GM23338 (cell line): ENCODE results near the gene CLDN9. TPM values are rescaled to one million over a fixed set of nuclear protein-coding genes. Genes with fewer than 3 reads are reported as not detected.

Experiments
- ATAC-seq: fragments of 200-7000 bp; cut with Tn5 transposase; 3 replicates; pipeline ENCODE4 v1.9.1; 2020
- DNase-seq: peaks from one replicate; pipeline ENCODE4 v3.0.0-alpha.2; 2015; ENCODE audit warnings: low spot score
- H2AFZ ChIP-seq: fragments of 200-600 bp; sonication (generic); 2 replicates; pipeline ENCODE4 v1.8.0; 2016; ENCODE audit warnings: antibody characterized with exemption, mild to moderate bottlenecking, moderate library complexity
- H3F3A ChIP-seq: fragments of 200-600 bp; sonication (generic); replicated peaks from 2 replicates; pipeline ENCODE4 v1.8.0; 2017; ENCODE audit warnings: antibody characterized with exemption, mixed run types, low read depth
- H3K27ac ChIP-seq: fragments of 200-600 bp; sonication (generic); 2 replicates; pipeline ENCODE4 v1.6.1; 2016; ENCODE audit warnings: low read depth
- H3K27me3 ChIP-seq: fragments of 200-600 bp; sonication (generic); 2 replicates; pipeline ENCODE4 v1.8.0; 2016; ENCODE audit warnings: mild to moderate bottlenecking, mixed run types, moderate library complexity; ENCODE audit not compliant: insufficient read depth
- H3K36me3 ChIP-seq: fragments of 200-600 bp; sonication (generic); 2 replicates; pipeline ENCODE4 v1.8.0; 2016; ENCODE audit warnings: mild to moderate bottlenecking; ENCODE audit not compliant: insufficient read depth
- H3K4me1 ChIP-seq: fragments of 200-600 bp; sonication (generic); 2 replicates; pipeline ENCODE4 v1.8.0; 2016; ENCODE audit warnings: mild to moderate bottlenecking, moderate library complexity; ENCODE audit not compliant: insufficient read depth
- H3K4me2 ChIP-seq: fragments of 200-600 bp; sonication (generic); 2 replicates; pipeline ENCODE4 v1.7.1; 2017; ENCODE audit warnings: mixed run types
- H3K4me3 ChIP-seq: fragments of 200-600 bp; sonication (generic); 2 replicates; pipeline ENCODE4 v1.6.1; 2016; ENCODE audit warnings: mixed run types
- H3K79me2 ChIP-seq: fragments of 200-600 bp; sonication (generic); replicated peaks from 2 replicates; pipeline ENCODE4 v1.8.0; 2017; ENCODE audit warnings: mild to moderate bottlenecking; ENCODE audit not compliant: insufficient read depth
- H3K9me2 ChIP-seq: fragments of 200-600 bp; sonication (generic); 2 replicates; pipeline ENCODE4 v1.8.0; 2017; ENCODE audit not compliant: insufficient read depth
- H4K20me1 ChIP-seq: fragments of 200-600 bp; sonication (generic); replicated peaks from 2 replicates; pipeline ENCODE4 v1.8.0; 2017; ENCODE audit warnings: mild to moderate bottlenecking; ENCODE audit not compliant: insufficient read depth
- H3K27ac Mint-ChIP-seq: 2 replicates; pipeline ENCODE4 v1.8.0; 2020; ENCODE audit warnings: inconsistent platforms, mild to moderate bottlenecking, moderate library complexity, mixed read lengths
- H3K27me3 Mint-ChIP-seq: 3 replicates; pipeline ENCODE4 v1.8.0; 2022; ENCODE audit warnings: low read depth, mild to moderate bottlenecking, moderate library complexity, mixed read lengths, inconsistent platforms; ENCODE audit not compliant: insufficient read depth, poor library complexity
- H3K36me3 Mint-ChIP-seq: 3 replicates; pipeline ENCODE4 v1.8.0; 2021; ENCODE audit warnings: low read depth, mild to moderate bottlenecking, inconsistent platforms, moderate library complexity, mixed read lengths
- H3K4me1 Mint-ChIP-seq: 3 replicates; pipeline ENCODE4 v1.8.0; 2020; ENCODE audit warnings: mild to moderate bottlenecking, inconsistent platforms, mixed read lengths
- H3K4me3 Mint-ChIP-seq: 3 replicates; pipeline ENCODE4 v1.8.0; 2021; ENCODE audit warnings: moderate library complexity, mild to moderate bottlenecking, inconsistent platforms, mixed read lengths
- H3K9me3 Mint-ChIP-seq: 3 replicates; pipeline ENCODE4 v1.8.0; 2020; ENCODE audit warnings: moderate library complexity, mild to moderate bottlenecking, inconsistent platforms, mixed read lengths
- CREB1 ChIP-seq: fragments of 250-450 bp; sonication (Bioruptor Pico); IDR thresholded peaks from 2 replicates; pipeline ENCODE4 v1.5.0; 2020; ENCODE audit warnings: low read depth, mild to moderate bottlenecking, moderate library complexity
- EZH2 ChIP-seq: fragments of 200-600 bp; sonication (generic); IDR thresholded peaks from one replicate; pipeline ENCODE4 v1.8.0; 2017; ENCODE audit warnings: antibody characterized with exemption, mild to moderate bottlenecking, low read depth; ENCODE audit not compliant: unreplicated experiment
- EZH2phosphoT487 ChIP-seq: fragments of 200-600 bp; sonication (generic); IDR thresholded peaks from one replicate; pipeline ENCODE4 v1.8.1; 2018; ENCODE audit warnings: antibody characterized with exemption; ENCODE audit not compliant: unreplicated experiment
- JUNB ChIP-seq: IDR thresholded peaks from one replicate; pipeline ENCODE4 v1.6.1; 2016; ENCODE audit warnings: antibody characterized with exemption; ENCODE audit not compliant: unreplicated experiment
- NANOG ChIP-seq: IDR thresholded peaks from 2 replicates; pipeline ENCODE4 v1.6.1; 2016; ENCODE audit warnings: antibody characterized with exemption, borderline replicate concordance
- POLR2AphosphoS5 ChIP-seq: IDR thresholded peaks from 2 replicates; pipeline ENCODE4 v1.6.1; 2016; ENCODE audit warnings: antibody characterized with exemption, low read depth
- STAT1 ChIP-seq: IDR thresholded peaks from one replicate; pipeline ENCODE4 v1.6.1; 2016; ENCODE audit warnings: antibody characterized with exemption; ENCODE audit not compliant: unreplicated experiment
- ZNF114 ChIP-seq: fragments of 250-450 bp; sonication (Bioruptor Pico); IDR thresholded peaks from 2 replicates; pipeline ENCODE4 v1.5.0; 2020; ENCODE audit warnings: mild to moderate bottlenecking, moderate library complexity
- ZNF331 ChIP-seq: fragments of 250-450 bp; sonication (Bioruptor Pico); IDR thresholded peaks from 2 replicates; pipeline ENCODE4 v1.5.0; 2020; ENCODE audit warnings: low read depth, mild to moderate bottlenecking, moderate library complexity
- polyA plus RNA-seq: library from polyadenylated mRNA; unstranded; fragments of >200 nt; fragmentation: Nextera tagmentation; extraction: Ambion mirVana; gene quantifications from 2 replicates; pipeline ENCODE4 v1.2.1, GENCODE V29; 2016
- total RNA-seq: library from RNA; depleted of rRNA; stranded (reverse); fragments of >200 nt; shearing (Covaris generic); gene quantifications from 2 replicates; pipeline ENCODE4 v1.2.3, GENCODE V29; 2014
- TF ChIP-seq, protein P1 (sequence below): fragments of 250-450 bp; sonication (Bioruptor Pico); IDR thresholded peaks from 2 replicates; pipeline ENCODE4 v1.5.0; 2020; ENCODE audit warnings: mild to moderate bottlenecking, moderate library complexity
- TF ChIP-seq, protein P2 (sequence below), 2 experiments: fragments of 200-600 bp in 1 of 2; sonication (generic) in 1 of 2; conservative IDR thresholded peaks; 2 replicates each; pipeline versions ENCODE4 v1.5.1 to v1.6.1; 2016 to 2017; ENCODE audit warnings: antibody characterized with exemption in 2 of 2, low read depth in 2 of 2, mild to moderate bottlenecking in 2 of 2, moderate library complexity in 1 of 2
- TF ChIP-seq, protein P3 (sequence below): IDR thresholded peaks from one replicate; pipeline ENCODE4 v1.6.1; 2018; ENCODE audit warnings: antibody characterized with exemption; ENCODE audit not compliant: unreplicated experiment
- TF ChIP-seq, protein P4 (sequence below): IDR thresholded peaks from 2 replicates; pipeline ENCODE4 v1.6.1; 2016; ENCODE audit warnings: antibody characterized with exemption

The CLDN9 gene
- total and polyA plus RNA-seq, 2 experiments from 2014 or later = 1.8 to 3.0 TPM

DNA sequence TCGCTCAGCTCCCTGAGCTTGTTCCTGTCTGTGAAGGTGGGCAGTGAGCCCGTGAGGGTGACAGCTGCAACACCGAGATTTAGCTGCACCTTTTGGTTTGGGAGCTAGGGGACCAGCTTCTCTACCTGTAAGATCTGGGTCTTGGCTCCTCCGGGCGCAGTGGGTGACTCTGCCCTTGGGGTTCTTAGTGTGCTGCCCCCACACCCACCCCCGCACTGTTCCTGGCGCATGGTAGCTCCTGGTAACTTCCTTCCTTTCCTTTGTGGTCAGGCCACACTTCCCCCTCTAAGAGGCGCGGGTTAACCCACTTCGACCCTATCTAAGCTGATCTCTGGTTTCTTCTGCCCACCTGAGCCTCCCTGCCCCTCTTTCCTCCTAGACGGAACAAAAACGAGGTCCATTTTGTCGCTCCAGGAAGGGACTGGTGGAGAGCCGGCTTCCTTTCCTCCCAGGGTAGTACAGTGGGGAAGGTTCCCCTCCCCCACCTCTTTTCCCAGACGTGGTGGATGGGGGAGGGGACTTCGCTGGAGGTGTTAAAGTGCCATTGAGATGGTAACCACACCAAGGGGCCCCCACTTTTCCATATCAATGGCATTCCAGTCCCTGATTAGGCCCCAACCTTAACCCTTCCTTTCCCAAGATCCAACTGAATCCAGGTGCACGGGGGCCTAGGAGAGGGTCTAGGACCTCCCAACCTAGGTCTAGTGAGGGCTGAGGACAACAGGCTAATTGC is 4.6 kb upstream of the CLDN9 start:
- H3K4me3 ChIP-seq = peak overlapping the region; percentile 55
- no peaks in the 10 kb centered on the region for H4K20me1 ChIP-seq
- H2AFZ ChIP-seq = no peak overlapping the region
- H3K36me3 ChIP-seq = no peaks in the 10 kb centered on the region
- H3K9me2 ChIP-seq = no peaks in the 10 kb centered on the region
- no peaks in the 10 kb centered on the region; the same call in 1 of the 2 replicates for H3K79me2 ChIP-seq
- Mint-ChIP-seq H3K9me3 (no peaks in the 10 kb centered on the region), H3K4me1 (peaks cover 51% of the 10 kb centered on the region), H3K36me3 (peaks cover 9% of the 10 kb centered on the region; the same call in 2 of the 3 replicates), H3K27me3 (peaks cover 42% of the 10 kb centered on the region), H3K27ac (peak overlapping the region; percentile 100), H3K4me3 (peak overlapping the region; percentile 82)
- TF ChIP-seq EZH2 (no peak), NANOG (peak; percentile 90), JUNB (no peak), STAT1 (no peak), EZH2phosphoT487 (no peak), ZNF331 (CRISPR knock-in tag) (0 out of 2 replicates have a peak, but pooled peaks have one; percentile 31), ZNF114 (CRISPR knock-in tag) (peak; percentile 91; the same call in 1 of the 2 replicates), POLR2AphosphoS5 (peak; percentile 63), CREB1 (CRISPR knock-in tag) (peak; percentile 87)
- TF ChIP-seq, protein P1, sequence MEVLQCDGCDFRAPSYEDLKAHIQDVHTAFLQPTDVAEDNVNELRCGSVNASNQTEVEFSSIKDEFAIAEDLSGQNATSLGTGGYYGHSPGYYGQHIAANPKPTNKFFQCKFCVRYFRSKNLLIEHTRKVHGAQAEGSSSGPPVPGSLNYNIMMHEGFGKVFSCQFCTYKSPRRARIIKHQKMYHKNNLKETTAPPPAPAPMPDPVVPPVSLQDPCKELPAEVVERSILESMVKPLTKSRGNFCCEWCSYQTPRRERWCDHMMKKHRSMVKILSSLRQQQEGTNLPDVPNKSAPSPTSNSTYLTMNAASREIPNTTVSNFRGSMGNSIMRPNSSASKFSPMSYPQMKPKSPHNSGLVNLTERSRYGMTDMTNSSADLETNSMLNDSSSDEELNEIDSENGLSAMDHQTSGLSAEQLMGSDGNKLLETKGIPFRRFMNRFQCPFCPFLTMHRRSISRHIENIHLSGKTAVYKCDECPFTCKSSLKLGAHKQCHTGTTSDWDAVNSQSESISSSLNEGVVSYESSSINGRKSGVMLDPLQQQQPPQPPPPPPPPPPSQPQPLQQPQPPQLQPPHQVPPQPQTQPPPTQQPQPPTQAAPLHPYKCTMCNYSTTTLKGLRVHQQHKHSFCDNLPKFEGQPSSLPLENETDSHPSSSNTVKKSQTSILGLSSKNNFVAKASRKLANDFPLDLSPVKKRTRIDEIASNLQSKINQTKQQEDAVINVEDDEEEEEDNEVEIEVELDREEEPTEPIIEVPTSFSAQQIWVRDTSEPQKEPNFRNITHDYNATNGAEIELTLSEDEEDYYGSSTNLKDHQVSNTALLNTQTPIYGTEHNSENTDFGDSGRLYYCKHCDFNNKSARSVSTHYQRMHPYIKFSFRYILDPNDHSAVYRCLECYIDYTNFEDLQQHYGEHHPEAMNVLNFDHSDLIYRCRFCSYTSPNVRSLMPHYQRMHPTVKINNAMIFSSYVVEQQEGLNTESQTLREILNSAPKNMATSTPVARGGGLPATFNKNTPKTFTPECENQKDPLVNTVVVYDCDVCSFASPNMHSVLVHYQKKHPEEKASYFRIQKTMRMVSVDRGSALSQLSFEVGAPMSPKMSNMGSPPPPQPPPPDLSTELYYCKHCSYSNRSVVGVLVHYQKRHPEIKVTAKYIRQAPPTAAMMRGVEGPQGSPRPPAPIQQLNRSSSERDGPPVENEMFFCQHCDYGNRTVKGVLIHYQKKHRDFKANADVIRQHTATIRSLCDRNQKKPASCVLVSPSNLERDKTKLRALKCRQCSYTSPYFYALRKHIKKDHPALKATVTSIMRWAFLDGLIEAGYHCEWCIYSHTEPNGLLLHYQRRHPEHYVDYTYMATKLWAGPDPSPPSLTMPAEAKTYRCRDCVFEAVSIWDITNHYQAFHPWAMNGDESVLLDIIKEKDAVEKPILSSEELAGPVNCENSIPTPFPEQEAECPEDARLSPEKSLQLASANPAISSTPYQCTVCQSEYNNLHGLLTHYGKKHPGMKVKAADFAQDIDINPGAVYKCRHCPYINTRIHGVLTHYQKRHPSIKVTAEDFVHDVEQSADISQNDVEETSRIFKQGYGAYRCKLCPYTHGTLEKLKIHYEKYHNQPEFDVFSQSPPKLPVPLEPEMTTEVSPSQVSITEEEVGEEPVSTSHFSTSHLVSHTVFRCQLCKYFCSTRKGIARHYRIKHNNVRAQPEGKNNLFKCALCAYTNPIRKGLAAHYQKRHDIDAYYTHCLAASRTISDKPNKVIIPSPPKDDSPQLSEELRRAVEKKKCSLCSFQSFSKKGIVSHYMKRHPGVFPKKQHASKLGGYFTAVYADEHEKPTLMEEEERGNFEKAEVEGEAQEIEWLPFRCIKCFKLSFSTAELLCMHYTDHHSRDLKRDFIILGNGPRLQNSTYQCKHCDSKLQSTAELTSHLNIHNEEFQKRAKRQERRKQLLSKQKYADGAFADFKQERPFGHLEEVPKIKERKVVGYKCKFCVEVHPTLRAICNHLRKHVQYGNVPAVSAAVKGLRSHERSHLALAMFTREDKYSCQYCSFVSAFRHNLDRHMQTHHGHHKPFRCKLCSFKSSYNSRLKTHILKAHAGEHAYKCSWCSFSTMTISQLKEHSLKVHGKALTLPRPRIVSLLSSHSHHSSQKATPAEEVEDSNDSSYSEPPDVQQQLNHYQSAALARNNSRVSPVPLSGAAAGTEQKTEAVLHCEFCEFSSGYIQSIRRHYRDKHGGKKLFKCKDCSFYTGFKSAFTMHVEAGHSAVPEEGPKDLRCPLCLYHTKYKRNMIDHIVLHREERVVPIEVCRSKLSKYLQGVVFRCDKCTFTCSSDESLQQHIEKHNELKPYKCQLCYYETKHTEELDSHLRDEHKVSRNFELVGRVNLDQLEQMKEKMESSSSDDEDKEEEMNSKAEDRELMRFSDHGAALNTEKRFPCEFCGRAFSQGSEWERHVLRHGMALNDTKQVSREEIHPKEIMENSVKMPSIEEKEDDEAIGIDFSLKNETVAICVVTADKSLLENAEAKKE (CRISPR knock-in tag) = no peak
- TF ChIP-seq, protein P2, sequence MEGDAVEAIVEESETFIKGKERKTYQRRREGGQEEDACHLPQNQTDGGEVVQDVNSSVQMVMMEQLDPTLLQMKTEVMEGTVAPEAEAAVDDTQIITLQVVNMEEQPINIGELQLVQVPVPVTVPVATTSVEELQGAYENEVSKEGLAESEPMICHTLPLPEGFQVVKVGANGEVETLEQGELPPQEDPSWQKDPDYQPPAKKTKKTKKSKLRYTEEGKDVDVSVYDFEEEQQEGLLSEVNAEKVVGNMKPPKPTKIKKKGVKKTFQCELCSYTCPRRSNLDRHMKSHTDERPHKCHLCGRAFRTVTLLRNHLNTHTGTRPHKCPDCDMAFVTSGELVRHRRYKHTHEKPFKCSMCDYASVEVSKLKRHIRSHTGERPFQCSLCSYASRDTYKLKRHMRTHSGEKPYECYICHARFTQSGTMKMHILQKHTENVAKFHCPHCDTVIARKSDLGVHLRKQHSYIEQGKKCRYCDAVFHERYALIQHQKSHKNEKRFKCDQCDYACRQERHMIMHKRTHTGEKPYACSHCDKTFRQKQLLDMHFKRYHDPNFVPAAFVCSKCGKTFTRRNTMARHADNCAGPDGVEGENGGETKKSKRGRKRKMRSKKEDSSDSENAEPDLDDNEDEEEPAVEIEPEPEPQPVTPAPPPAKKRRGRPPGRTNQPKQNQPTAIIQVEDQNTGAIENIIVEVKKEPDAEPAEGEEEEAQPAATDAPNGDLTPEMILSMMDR (conservative IDR thresholded peaks at IDR 0.05; ENCODE audit: low read depth in 2 of 2) = no peak
- TF ChIP-seq, protein P3, sequence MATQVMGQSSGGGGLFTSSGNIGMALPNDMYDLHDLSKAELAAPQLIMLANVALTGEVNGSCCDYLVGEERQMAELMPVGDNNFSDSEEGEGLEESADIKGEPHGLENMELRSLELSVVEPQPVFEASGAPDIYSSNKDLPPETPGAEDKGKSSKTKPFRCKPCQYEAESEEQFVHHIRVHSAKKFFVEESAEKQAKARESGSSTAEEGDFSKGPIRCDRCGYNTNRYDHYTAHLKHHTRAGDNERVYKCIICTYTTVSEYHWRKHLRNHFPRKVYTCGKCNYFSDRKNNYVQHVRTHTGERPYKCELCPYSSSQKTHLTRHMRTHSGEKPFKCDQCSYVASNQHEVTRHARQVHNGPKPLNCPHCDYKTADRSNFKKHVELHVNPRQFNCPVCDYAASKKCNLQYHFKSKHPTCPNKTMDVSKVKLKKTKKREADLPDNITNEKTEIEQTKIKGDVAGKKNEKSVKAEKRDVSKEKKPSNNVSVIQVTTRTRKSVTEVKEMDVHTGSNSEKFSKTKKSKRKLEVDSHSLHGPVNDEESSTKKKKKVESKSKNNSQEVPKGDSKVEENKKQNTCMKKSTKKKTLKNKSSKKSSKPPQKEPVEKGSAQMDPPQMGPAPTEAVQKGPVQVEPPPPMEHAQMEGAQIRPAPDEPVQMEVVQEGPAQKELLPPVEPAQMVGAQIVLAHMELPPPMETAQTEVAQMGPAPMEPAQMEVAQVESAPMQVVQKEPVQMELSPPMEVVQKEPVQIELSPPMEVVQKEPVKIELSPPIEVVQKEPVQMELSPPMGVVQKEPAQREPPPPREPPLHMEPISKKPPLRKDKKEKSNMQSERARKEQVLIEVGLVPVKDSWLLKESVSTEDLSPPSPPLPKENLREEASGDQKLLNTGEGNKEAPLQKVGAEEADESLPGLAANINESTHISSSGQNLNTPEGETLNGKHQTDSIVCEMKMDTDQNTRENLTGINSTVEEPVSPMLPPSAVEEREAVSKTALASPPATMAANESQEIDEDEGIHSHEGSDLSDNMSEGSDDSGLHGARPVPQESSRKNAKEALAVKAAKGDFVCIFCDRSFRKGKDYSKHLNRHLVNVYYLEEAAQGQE = peak; percentile 36
- TF ChIP-seq, protein P4, sequence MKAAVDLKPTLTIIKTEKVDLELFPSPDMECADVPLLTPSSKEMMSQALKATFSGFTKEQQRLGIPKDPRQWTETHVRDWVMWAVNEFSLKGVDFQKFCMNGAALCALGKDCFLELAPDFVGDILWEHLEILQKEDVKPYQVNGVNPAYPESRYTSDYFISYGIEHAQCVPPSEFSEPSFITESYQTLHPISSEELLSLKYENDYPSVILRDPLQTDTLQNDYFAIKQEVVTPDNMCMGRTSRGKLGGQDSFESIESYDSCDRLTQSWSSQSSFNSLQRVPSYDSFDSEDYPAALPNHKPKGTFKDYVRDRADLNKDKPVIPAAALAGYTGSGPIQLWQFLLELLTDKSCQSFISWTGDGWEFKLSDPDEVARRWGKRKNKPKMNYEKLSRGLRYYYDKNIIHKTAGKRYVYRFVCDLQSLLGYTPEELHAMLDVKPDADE = peak; percentile 73
- peaks cover 43% of the 10 kb centered on the region for H3F3A ChIP-seq
- H3K4me1 ChIP-seq = peaks cover 67% of the 10 kb centered on the region
- peak; percentile 23 for ATAC-seq
- H3K27ac ChIP-seq = peak overlapping the region; percentile 100
- H3K4me2 ChIP-seq = peak overlapping the region; percentile 90
- H3K27me3 ChIP-seq = peaks cover 11% of the 10 kb centered on the region
- peak; percentile 99 for DNase-seq
